Erythroblast (primary cell): ENCODE data around the gene GPSM1.

Experiments used
- GATA1 ChIP-seq: IDR thresholded peaks from 2 replicates; pipeline ENCODE4 v1.6.1; 2011; ENCODE audit warnings: low read depth, mild to moderate bottlenecking, control low read depth, low read length, moderate library complexity
- POLR2A ChIP-seq: IDR thresholded peaks from 2 replicates; pipeline ENCODE4 v1.6.1; 2011; ENCODE audit warnings: mild to moderate bottlenecking, low read length

DNA sequence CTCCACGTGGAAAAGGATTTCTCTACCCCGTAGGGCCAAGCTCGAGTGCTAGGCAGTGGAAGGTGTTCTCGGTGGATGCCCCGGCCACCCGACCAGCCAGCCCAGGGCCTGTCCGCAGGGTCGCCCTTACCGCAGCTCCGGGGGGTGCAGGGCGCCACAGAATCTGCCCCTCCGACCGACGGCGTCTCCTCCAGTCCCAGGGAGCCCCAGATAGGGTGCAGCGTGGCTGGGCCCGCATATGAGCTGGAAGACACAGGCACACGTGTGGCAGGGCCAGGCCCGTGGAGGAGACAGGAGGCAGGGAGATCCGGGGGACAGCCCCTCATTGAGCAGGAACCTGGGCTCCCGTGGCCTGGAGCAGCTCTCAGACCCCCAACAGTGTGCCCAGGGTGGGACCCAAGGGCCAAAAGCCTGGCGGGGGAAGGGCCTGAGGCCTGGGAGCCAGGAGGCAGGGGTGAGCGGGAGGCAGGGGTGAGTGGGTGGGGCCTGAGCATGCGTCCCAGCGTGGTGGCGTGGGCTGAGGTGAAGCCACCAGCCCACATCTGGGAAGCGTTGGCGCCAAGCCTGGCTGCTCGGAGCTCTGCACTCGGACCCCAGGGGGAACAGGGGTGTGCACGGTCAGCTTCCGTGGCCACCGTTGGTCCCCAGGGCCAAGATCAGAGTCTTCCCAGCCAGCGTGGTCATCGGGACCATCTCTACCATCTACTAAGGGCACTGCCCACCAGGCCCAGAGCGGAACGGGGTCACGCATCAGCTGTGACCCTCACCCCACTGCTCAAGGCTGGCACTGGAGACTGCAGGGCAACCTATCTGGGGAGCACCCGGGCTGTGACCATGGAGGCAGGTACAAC lies 45.7 kb upstream of the GPSM1 start:
- no peak for TF ChIP-seq POLR2A
- TF ChIP-seq GATA1, result no peak
